H1 (cell line): Measurements from ENCODE around the gene ZBTB4. TPM values are rescaled to one million over a fixed set of nuclear protein-coding genes. Genes with fewer than 3 reads are reported as not detected.

Experiments
- CTCF ChIA-PET: fragments of 300-600 bp; sonication (Branson Sonifier 250); formaldehyde crosslinking; loops from one replicate; lab custom pipeline; 2021; ENCODE audit not compliant: partially characterized antibody; lab: Charles Lee
- POLR2A ChIA-PET: fragments of 300-600 bp; sonication (Branson Sonifier 250); formaldehyde crosslinking; loops from one replicate; lab custom pipeline; 2021; ENCODE audit warnings: inconsistent platforms; ENCODE audit not compliant: partially characterized antibody; lab: Charles Lee
- DNase-seq, 2 experiments: peaks; one replicate each; pipeline versions ENCODE4 v3.0.0 to v3.0.0-alpha.2; 2010 to 2022; ENCODE audit warnings: low spot score in 2 of 2, low read depth in 1 of 2, mixed read lengths in 1 of 2
- FAIRE-seq: peaks from 2 replicates; lab custom pipeline; 2011; peaks lifted over from hg19 to GRCh38; lab: Jason Lieb, UNC
- H2AFZ ChIP-seq: 2 replicates; pipeline ENCODE4 v1.8.1; 2012; ENCODE audit warnings: low read length, inconsistent platforms
- H2AK5ac ChIP-seq: 2 replicates; pipeline ENCODE4 v1.6.1; 2013; ENCODE audit warnings: low read depth, low read length
- H2BK120ac ChIP-seq: replicated peaks from 2 replicates; pipeline ENCODE3; 2013; ENCODE audit warnings: low read depth, low read length, inconsistent platforms
- H2BK12ac ChIP-seq: 2 replicates; pipeline ENCODE4 v1.6.1; 2013; ENCODE audit warnings: low read depth, low read length
- H2BK15ac ChIP-seq: 2 replicates; pipeline ENCODE4 v1.6.1; 2013; ENCODE audit warnings: low read length
- H2BK20ac ChIP-seq: 2 replicates; pipeline ENCODE4 v1.6.1; 2013; ENCODE audit warnings: low read length
- H2BK5ac ChIP-seq: 2 replicates; pipeline ENCODE4 v1.6.1; 2013; ENCODE audit warnings: low read depth, low read length
- H3K14ac ChIP-seq: 2 replicates; pipeline ENCODE4 v1.6.1; 2013; ENCODE audit warnings: inconsistent platforms; ENCODE audit not compliant: insufficient read length
- H3K18ac ChIP-seq: 2 replicates; pipeline ENCODE4 v1.6.1; 2013; ENCODE audit warnings: low read length; ENCODE audit errors: extremely low read depth
- H3K23ac ChIP-seq: 2 replicates; pipeline ENCODE4 v1.6.1; 2013; ENCODE audit warnings: inconsistent platforms; ENCODE audit not compliant: insufficient read length
- H3K23me2 ChIP-seq: 2 replicates; pipeline ENCODE4 v1.6.1; 2013; ENCODE audit warnings: low read depth, low read length
- H3K27ac ChIP-seq: 2 replicates; pipeline ENCODE4 v1.6.1; 2011; ENCODE audit warnings: low read depth, low read length, inconsistent platforms
- H3K27me3 ChIP-seq, 4 experiments: replicated peaks in 1 of 4; 1 replicate in 1 of 4; 2 replicates in 3 of 4; pipeline versions ENCODE4 v1.6.1 to v1.8.1; 2011 to 2013; ENCODE audit warnings: low read length in 3 of 4, mild to moderate bottlenecking in 3 of 4, inconsistent platforms in 2 of 4, mixed read lengths in 2 of 4, moderate library complexity in 1 of 4; ENCODE audit not compliant: control insufficient read depth in 3 of 4, insufficient read depth in 3 of 4; ENCODE audit errors: extremely low read depth in 1 of 4
- H3K36me3 ChIP-seq, 4 experiments: 2 replicates each; pipeline versions ENCODE4 v1.6.1 to v1.8.1; 2011 to 2013; ENCODE audit warnings: mild to moderate bottlenecking in 4 of 4, low read length in 3 of 4, moderate library complexity in 2 of 4, control low read depth in 1 of 4, inconsistent platforms in 1 of 4; ENCODE audit not compliant: insufficient read depth in 4 of 4, control insufficient read depth in 2 of 4
- H3K4ac ChIP-seq: replicated peaks from 2 replicates; pipeline ENCODE3; 2013; ENCODE audit warnings: low read length, low read depth, mixed read lengths, inconsistent platforms; ENCODE audit not compliant: insufficient read length
- H3K4me1 ChIP-seq, 4 experiments: replicated peaks in 1 of 4; 1 replicate in 1 of 4; 2 replicates in 3 of 4; pipeline versions ENCODE4 v1.6.1 to v1.8.1; 2011 to 2013; ENCODE audit warnings: low read length in 3 of 4, inconsistent platforms in 2 of 4, mixed read lengths in 1 of 4; ENCODE audit not compliant: insufficient read depth in 4 of 4, control insufficient read depth in 3 of 4
- H3K4me2 ChIP-seq, 2 experiments: 2 replicates each; pipeline versions ENCODE4 v1.6.1 to v1.8.1; 2011 to 2013; ENCODE audit warnings: low read depth in 2 of 2, low read length in 2 of 2, control low read depth in 1 of 2, inconsistent platforms in 1 of 2, mild to moderate bottlenecking in 1 of 2; ENCODE audit not compliant: insufficient read depth in 1 of 2
- H3K4me3 ChIP-seq, 4 experiments: fragments of 200-600, 300-600 bp in 1 of 4; sonication (generic), shearing (Covaris generic), sonication (Bioruptor Twin) in 1 of 4; 2 replicates each; pipeline versions ENCODE4 v1.5.1 to v1.8.1; 2011 to 2016; ENCODE audit warnings: low read length in 4 of 4, low read depth in 3 of 4, control low read depth in 2 of 4, inconsistent platforms in 2 of 4, mild to moderate bottlenecking in 2 of 4, mixed read lengths in 1 of 4, moderate library complexity in 1 of 4; ENCODE audit not compliant: insufficient read depth in 2 of 4; ENCODE audit errors: extremely low read depth in 1 of 4
- H3K56ac ChIP-seq: replicated peaks from 2 replicates; pipeline ENCODE3; 2013; ENCODE audit warnings: low read depth, mild to moderate bottlenecking, mixed read lengths, low read length, inconsistent platforms; ENCODE audit not compliant: insufficient read length
- H3K79me1 ChIP-seq: 2 replicates; pipeline ENCODE4 v1.6.1; 2013; ENCODE audit warnings: low read depth, low read length, control low read depth
- H3K79me2 ChIP-seq, 2 experiments: 2 replicates each; pipeline versions ENCODE4 v1.6.1 to v1.8.1; 2012 to 2013; ENCODE audit warnings: low read length in 2 of 2, mild to moderate bottlenecking in 2 of 2, inconsistent platforms in 1 of 2; ENCODE audit not compliant: insufficient read depth in 2 of 2, control insufficient read depth in 1 of 2
- H3K9ac ChIP-seq, 4 experiments: replicated peaks in 1 of 4; 1 replicate in 1 of 4; 2 replicates in 3 of 4; pipeline versions ENCODE4 v1.6.1 to v1.8.1; 2011 to 2013; ENCODE audit warnings: low read depth in 3 of 4, low read length in 3 of 4, control low read depth in 2 of 4, mild to moderate bottlenecking in 2 of 4, moderate library complexity in 2 of 4, inconsistent platforms in 1 of 4; ENCODE audit errors: extremely low read depth in 1 of 4
- H3K9me3 ChIP-seq, 2 experiments: 2 replicates each; pipeline versions ENCODE4 v1.6.1 to v1.8.1; 2012 to 2013; ENCODE audit warnings: mild to moderate bottlenecking in 2 of 2, moderate library complexity in 2 of 2, control low read depth in 1 of 2, inconsistent platforms in 1 of 2, low read depth in 1 of 2, low read length in 1 of 2, mixed read lengths in 1 of 2; ENCODE audit not compliant: insufficient read depth in 2 of 2
- H4K20me1 ChIP-seq, 2 experiments: replicated peaks in 1 of 2; 2 replicates each; pipeline versions ENCODE3 to v1.8.1; 2011 to 2013; ENCODE audit warnings: inconsistent platforms in 2 of 2, low read length in 2 of 2, mild to moderate bottlenecking in 1 of 2; ENCODE audit not compliant: insufficient read depth in 2 of 2, control insufficient read depth in 1 of 2
- H4K5ac ChIP-seq: 2 replicates; pipeline ENCODE4 v1.6.1; 2013; ENCODE audit warnings: low read length, low read depth, mixed read lengths, inconsistent platforms; ENCODE audit not compliant: insufficient read length
- H4K8ac ChIP-seq: 2 replicates; pipeline ENCODE4 v1.8.0; 2013; ENCODE audit warnings: mild to moderate bottlenecking, moderate library complexity, low read length, inconsistent platforms; ENCODE audit not compliant: insufficient read depth; ENCODE audit errors: extremely low read depth
- H4K91ac ChIP-seq: replicated peaks from 2 replicates; pipeline ENCODE3; 2013; ENCODE audit warnings: low read length, mixed read lengths, inconsistent platforms; ENCODE audit not compliant: insufficient read length
- CHD1 ChIP-seq: IDR thresholded peaks from 2 replicates; pipeline ENCODE4 v1.6.1; 2012; ENCODE audit warnings: low read depth, low read length, improper control_type of control experiment
- CTBP2 ChIP-seq: IDR thresholded peaks from 2 replicates; pipeline ENCODE4 v1.7.0; 2011; ENCODE audit warnings: borderline replicate concordance, mild to moderate bottlenecking, moderate library complexity, mixed read lengths, low read length; ENCODE audit not compliant: insufficient read depth, insufficient read length
- FOSL1 ChIP-seq: IDR thresholded peaks from 2 replicates; pipeline ENCODE4 v1.6.1; 2011; ENCODE audit warnings: mild to moderate bottlenecking, low read depth, low read length, moderate library complexity; ENCODE audit not compliant: insufficient read depth
- SAP30 ChIP-seq: fragments of 300-600 bp; sonication (generic); IDR thresholded peaks from 2 replicates; pipeline ENCODE4 v1.7.1; 2012; ENCODE audit warnings: low read length, moderate library complexity, mild to moderate bottlenecking, inconsistent platforms; ENCODE audit not compliant: insufficient read depth, insufficient replicate concordance
- WGBS, 2 experiments: shearing (Covaris generic) in 1 of 2; methylation state at CpG; one replicate each; pipeline versions ENCODE4 v1.1.6 to v1.1.7; 2013 to 2015; ENCODE audit warnings: low lambda C conversion rate in 2 of 2, mixed read lengths in 2 of 2, inconsistent platforms in 1 of 2, low coverage in 1 of 2, missing lambda C conversion rate in 1 of 2; ENCODE audit not compliant: insufficient replicate concordance in 2 of 2, insufficient coverage in 1 of 2, insufficient read length in 1 of 2; ENCODE audit errors: extremely low coverage in 1 of 2, missing lambda C conversion rate in 1 of 2; 5-methylcytosine and 5-hydroxymethylcytosine counted together
- polyA plus RNA-seq, 7 experiments: library from polyadenylated mRNA; depleted of rRNA in 3 of 7; stranded (reverse) in 5 of 7; unstranded in 2 of 7; fragments of >200 nt in 5 of 7; fragments of 200-250 nt in 2 of 7; gene quantifications; 1 replicate in 5 of 7; 2 replicates in 1 of 7; 4 replicates in 1 of 7; pipeline versions ENCODE4 v1.2.1 to v1.2.3, GENCODE V29; 2011 to 2013; ENCODE audit warnings: missing spikeins in 2 of 7, mixed read lengths in 2 of 7
- total RNA-seq: library from RNA; stranded (reverse); fragmentation: NEBNext Ultra II Directional; extraction: Animal tissue kit (Norgen Biotek cat#: 25700); gene quantifications from 2 replicates; pipeline ENCODE4 v1.2.1, GENCODE V29; 2021
- TF ChIP-seq, protein P1 (sequence below), 3 experiments: IDR thresholded peaks; 1 replicate in 2 of 3; 2 replicates in 1 of 3; pipeline versions ENCODE4 v1.5.1 to v1.6.1; 2011; ENCODE audit warnings: low read length in 3 of 3, mild to moderate bottlenecking in 3 of 3, inconsistent platforms in 2 of 3, low read depth in 1 of 3, moderate library complexity in 1 of 3; ENCODE audit not compliant: insufficient read depth in 1 of 3; ENCODE audit errors: control extremely low read depth in 1 of 3

ZBTB4 gene
- total and polyA plus RNA-seq, 2 of the 8 experiments (the other 6 are each of a cell fraction or from before 2014, with no cell fraction given) = 5.9 to 10.1 TPM

DNA sequence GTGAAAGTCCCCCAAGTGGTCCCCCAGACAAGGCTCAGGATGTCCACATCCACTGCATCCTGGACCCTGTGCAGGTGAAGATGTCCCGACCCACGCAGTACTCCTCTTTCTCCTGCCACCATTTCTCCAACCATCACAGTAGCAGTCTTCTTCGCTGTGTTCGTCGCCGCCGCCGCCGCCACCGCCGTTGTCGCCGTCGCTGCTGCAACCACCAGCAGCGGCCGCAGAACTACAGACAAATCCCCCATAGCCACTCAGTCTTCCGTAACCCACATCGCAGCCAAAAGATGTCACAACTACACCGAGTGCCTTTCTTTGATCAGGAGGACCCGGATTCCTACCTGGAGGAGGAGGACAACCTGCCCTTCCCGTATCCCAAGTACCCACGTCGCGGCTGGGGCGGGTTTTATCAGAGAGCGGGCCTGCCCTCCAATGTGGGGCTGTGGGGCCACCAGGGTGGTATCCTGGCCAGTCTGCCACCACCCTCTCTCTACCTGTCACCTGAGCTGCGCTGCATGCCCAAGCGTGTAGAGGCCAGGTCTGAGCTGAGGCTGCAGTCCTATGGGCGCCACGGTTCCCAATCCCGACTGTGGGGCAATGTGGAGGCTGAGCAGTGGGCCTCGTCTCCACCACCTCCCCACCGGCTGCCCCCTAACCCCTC lies 53.1 kb downstream of the ZBTB4 start:
- Histone ChIP-seq H4K91ac (no peak overlapping the region), H3K4ac (no peak overlapping the region), H2BK120ac (no peak overlapping the region), H3K79me2 (no peaks in the 10 kb centered on the region), H2AFZ (no peak overlapping the region), H3K9me3 (no peaks in the 10 kb centered on the region), H3K9ac (no peak overlapping the region), H3K4me1 (no peaks in the 10 kb centered on the region; a peak in 1 of 7 replicates), H3K56ac (no peak overlapping the region), H4K20me1 (peaks cover 0 to 3% of the 10 kb centered on the region in 2 experiments), H2BK5ac (no peak overlapping the region), H3K79me1 (no peaks in the 10 kb centered on the region), H2BK20ac (no peak overlapping the region), H2BK12ac (no peak overlapping the region), H3K27me3 (no peaks in the 10 kb centered on the region; a peak in 1 of 7 replicates), H3K36me3 (no peaks in the 10 kb centered on the region), H3K18ac (no peak overlapping the region), H3K23me2 (no peaks in the 10 kb centered on the region), H4K5ac (no peak overlapping the region), H2BK15ac (no peak overlapping the region), H4K8ac (no peak overlapping the region; the same call in 1 of the 2 replicates), H2AK5ac (no peak overlapping the region), H3K23ac (no peak overlapping the region), H3K27ac (no peak overlapping the region), H3K14ac (no peak overlapping the region), H3K4me2 (no peak overlapping the region), H3K4me3 (no peak overlapping the region)
- DNase-seq (no peak), FAIRE-seq (no peak)
- ChIA-PET POLR2A (interaction anchor here (0.9 to 2.0 kb wide), 4 partner anchors 9 to 59 kb away, joined by 3 to 6 read pairs (median 5); no protein-coding TSS in a partner anchor), CTCF (interaction anchor here (0.6 to 3.3 kb wide), 3 partner anchors 10 to 87 kb away, joined by 3 to 17 read pairs (median 8); partner anchors contain the start of gene TMEM102)
- TF ChIP-seq CHD1 (no peak), SAP30 (no peak), FOSL1 (no peak), CTBP2 (no peak)
- TF ChIP-seq, protein P1, sequence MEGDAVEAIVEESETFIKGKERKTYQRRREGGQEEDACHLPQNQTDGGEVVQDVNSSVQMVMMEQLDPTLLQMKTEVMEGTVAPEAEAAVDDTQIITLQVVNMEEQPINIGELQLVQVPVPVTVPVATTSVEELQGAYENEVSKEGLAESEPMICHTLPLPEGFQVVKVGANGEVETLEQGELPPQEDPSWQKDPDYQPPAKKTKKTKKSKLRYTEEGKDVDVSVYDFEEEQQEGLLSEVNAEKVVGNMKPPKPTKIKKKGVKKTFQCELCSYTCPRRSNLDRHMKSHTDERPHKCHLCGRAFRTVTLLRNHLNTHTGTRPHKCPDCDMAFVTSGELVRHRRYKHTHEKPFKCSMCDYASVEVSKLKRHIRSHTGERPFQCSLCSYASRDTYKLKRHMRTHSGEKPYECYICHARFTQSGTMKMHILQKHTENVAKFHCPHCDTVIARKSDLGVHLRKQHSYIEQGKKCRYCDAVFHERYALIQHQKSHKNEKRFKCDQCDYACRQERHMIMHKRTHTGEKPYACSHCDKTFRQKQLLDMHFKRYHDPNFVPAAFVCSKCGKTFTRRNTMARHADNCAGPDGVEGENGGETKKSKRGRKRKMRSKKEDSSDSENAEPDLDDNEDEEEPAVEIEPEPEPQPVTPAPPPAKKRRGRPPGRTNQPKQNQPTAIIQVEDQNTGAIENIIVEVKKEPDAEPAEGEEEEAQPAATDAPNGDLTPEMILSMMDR (IDR thresholded peaks at IDR 0.05; ENCODE audit: control extremely low read depth in 1 of 3, insufficient read depth in 1 of 3, low read depth in 1 of 3, low read length in 3 of 3) = no peak
- 96% methylated on average over 30 of the region's 33 CpGs; no CpG with 5 or more reads in 1 of the 2 experiments for WGBS, 2 experiments
